ENCODE results near the gene PNPLA6. TPM values are rescaled to one million over a fixed set of nuclear protein-coding genes. Genes with fewer than 3 reads are reported as not detected.
A peak's percentile ranks its signal among the peaks of the same experiment; 100 is the strongest.

PNPLA6 gene
- total RNA-seq, 1 experiment from 2014 or later, result 121 TPM

GRCh38 chr19:7502552-7502951 lies 33.0 kb upstream of the PNPLA6 start:
- H3K4me1 ChIP-seq (replicated peaks; ENCODE audit: insufficient read depth), result peaks cover 21% of the 10 kb centered on the region
- H3K79me2 ChIP-seq (ENCODE audit: low read depth), result no peaks in the 10 kb centered on the region
- H2AFZ ChIP-seq, result no peak overlapping the region
- H3K4me2 ChIP-seq, result no peak overlapping the region
- H3K4me3 ChIP-seq, result no peak overlapping the region
- TF ChIP-seq EZH2 (IDR thresholded peaks at IDR 0.05; ENCODE audit: low read depth) (no peak), CTCF (conservative IDR thresholded peaks at IDR 0.05) (no peak)
- no peaks in the 10 kb centered on the region for H3K27me3 ChIP-seq (ENCODE audit: insufficient read depth, low read depth)
- ChIA-PET POLR2A (ENCODE audit: unreplicated experiment) (no interaction called here), CTCF (interaction anchor here (0.6 kb wide), 1 partner anchor 14 kb away, joined by 3 read pairs; no protein-coding TSS in a partner anchor)
- no peaks in the 10 kb centered on the region for H3K9me2 ChIP-seq (ENCODE audit: insufficient read depth)
- intact Hi-C loops (cut with micrococcal nuclease; ENCODE audit: unreplicated experiment), result no loop called here
- no peaks in the 10 kb centered on the region for H3K9me3 ChIP-seq (ENCODE audit: insufficient read depth, low read depth)
- H4K20me1 ChIP-seq (ENCODE audit: insufficient read depth), result no peaks in the 10 kb centered on the region
- H3K27ac ChIP-seq, result no peak overlapping the region
- peaks cover 26% of the 10 kb centered on the region for H3F3A ChIP-seq (ENCODE audit: insufficient read depth, low read depth)
- H3K36me3 ChIP-seq (ENCODE audit: low read depth), result no peaks in the 10 kb centered on the region
- BruUV-seq (replicated peaks), result no TSS peak
- DNase-seq, result no peak

- peaks cover 30% of the 10 kb centered on the region for H3K4me1 ChIP-seq (replicated peaks; ENCODE audit: insufficient read depth)
- no peaks in the 10 kb centered on the region for H3K9me2 ChIP-seq (ENCODE audit: insufficient read depth)
- H3K4me3 ChIP-seq, result no peak overlapping the region; the same call in 1 of the 2 replicates
- no peak overlapping the region for H3K27ac ChIP-seq
- BruUV-seq (replicated peaks), result no TSS peak
- peak overlapping the region; percentile 96 for H3K4me2 ChIP-seq
- ChIA-PET CTCF (no interaction called here), POLR2A (ENCODE audit: unreplicated experiment) (interaction anchor here (0.7 kb wide), 1 partner anchor 26 kb away, joined by 3 read pairs; no protein-coding TSS in a partner anchor)
- no peak for DNase-seq
- peaks cover 17% of the 10 kb centered on the region for H3F3A ChIP-seq (ENCODE audit: insufficient read depth, low read depth)
- H4K20me1 ChIP-seq (ENCODE audit: insufficient read depth), result no peaks in the 10 kb centered on the region
- H3K27me3 ChIP-seq (ENCODE audit: insufficient read depth, low read depth), result no peaks in the 10 kb centered on the region
- no peaks in the 10 kb centered on the region for H3K9me3 ChIP-seq (ENCODE audit: insufficient read depth, low read depth)
- no peaks in the 10 kb centered on the region for H3K79me2 ChIP-seq (ENCODE audit: low read depth)
- H2AFZ ChIP-seq, result no peak overlapping the region
- intact Hi-C loops (cut with micrococcal nuclease; ENCODE audit: unreplicated experiment), result loop anchor here (5.0 kb wide), 1 partner anchor 107 kb away; no protein-coding TSS in a partner anchor
- TF ChIP-seq EZH2 (IDR thresholded peaks at IDR 0.05; ENCODE audit: low read depth), result no peak
- TF ChIP-seq CTCF (conservative IDR thresholded peaks at IDR 0.05), result no peak
- H3K36me3 ChIP-seq (ENCODE audit: low read depth), result no peaks in the 10 kb centered on the region
Observed at GRCh38 chr19:7504684-7505083, 30.8 kb upstream of the PNPLA6 start.

- H3K4me3 ChIP-seq, result peak overlapping the region; percentile 67
- intact Hi-C loops (cut with micrococcal nuclease; ENCODE audit: unreplicated experiment), result loop anchor here (5.0 kb wide), 1 partner anchor 108 kb away; no protein-coding TSS in a partner anchor
Observed at GRCh38 chr19:7505288-7505681, 30.2 kb upstream of the PNPLA6 start.

More at GRCh38 chr19:7505288-7505681, 30.2 kb upstream of the PNPLA6 start:
- H4K20me1 ChIP-seq (ENCODE audit: insufficient read depth), result no peaks in the 10 kb centered on the region
- no peaks in the 10 kb centered on the region for H3K9me3 ChIP-seq (ENCODE audit: insufficient read depth, low read depth)
- H2AFZ ChIP-seq, result peak overlapping the region; percentile 93
- CTCF ChIA-PET, result no interaction called here
- DNase-seq, result peak in 1 of 2 experiments; percentile 34
- POLR2A ChIA-PET (ENCODE audit: unreplicated experiment), result no interaction called here
- H3F3A ChIP-seq (ENCODE audit: insufficient read depth, low read depth), result peaks cover 17% of the 10 kb centered on the region
- BruUV-seq (replicated peaks), result no TSS peak
- H3K9me2 ChIP-seq (ENCODE audit: insufficient read depth), result no peaks in the 10 kb centered on the region
- peak overlapping the region; percentile 96 for H3K4me2 ChIP-seq
- no peaks in the 10 kb centered on the region for H3K36me3 ChIP-seq (ENCODE audit: low read depth)
- TF ChIP-seq CTCF (conservative IDR thresholded peaks at IDR 0.05), result no peak
- TF ChIP-seq EZH2 (IDR thresholded peaks at IDR 0.05; ENCODE audit: low read depth), result no peak
- peaks cover 30% of the 10 kb centered on the region for H3K4me1 ChIP-seq (replicated peaks; ENCODE audit: insufficient read depth)
- H3K79me2 ChIP-seq (ENCODE audit: low read depth), result no peaks in the 10 kb centered on the region
- no peaks in the 10 kb centered on the region for H3K27me3 ChIP-seq (ENCODE audit: insufficient read depth, low read depth)
- peak overlapping the region; percentile 22 for H3K27ac ChIP-seq

All from PC-9 (cell line).